GM18499 (cell line): ENCODE measurements around the gene SAA4.
"Not testable (repeated sequence)": the region's sequence is repeated elsewhere in the genome, so short reads cannot be mapped to it uniquely, and the experiment has no call there.

Experiments used
- ATAC-seq: cut with Tn5 transposase; IDR thresholded peaks from one replicate; pipeline ENCODE4 v1.9.1; 2021; ENCODE audit warnings: moderate number of reproducible peaks; ENCODE audit not compliant: insufficient read depth, unreplicated experiment

The SAA4 gene, protein sequence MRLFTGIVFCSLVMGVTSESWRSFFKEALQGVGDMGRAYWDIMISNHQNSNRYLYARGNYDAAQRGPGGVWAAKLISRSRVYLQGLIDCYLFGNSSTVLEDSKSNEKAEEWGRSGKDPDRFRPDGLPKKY

DNA sequence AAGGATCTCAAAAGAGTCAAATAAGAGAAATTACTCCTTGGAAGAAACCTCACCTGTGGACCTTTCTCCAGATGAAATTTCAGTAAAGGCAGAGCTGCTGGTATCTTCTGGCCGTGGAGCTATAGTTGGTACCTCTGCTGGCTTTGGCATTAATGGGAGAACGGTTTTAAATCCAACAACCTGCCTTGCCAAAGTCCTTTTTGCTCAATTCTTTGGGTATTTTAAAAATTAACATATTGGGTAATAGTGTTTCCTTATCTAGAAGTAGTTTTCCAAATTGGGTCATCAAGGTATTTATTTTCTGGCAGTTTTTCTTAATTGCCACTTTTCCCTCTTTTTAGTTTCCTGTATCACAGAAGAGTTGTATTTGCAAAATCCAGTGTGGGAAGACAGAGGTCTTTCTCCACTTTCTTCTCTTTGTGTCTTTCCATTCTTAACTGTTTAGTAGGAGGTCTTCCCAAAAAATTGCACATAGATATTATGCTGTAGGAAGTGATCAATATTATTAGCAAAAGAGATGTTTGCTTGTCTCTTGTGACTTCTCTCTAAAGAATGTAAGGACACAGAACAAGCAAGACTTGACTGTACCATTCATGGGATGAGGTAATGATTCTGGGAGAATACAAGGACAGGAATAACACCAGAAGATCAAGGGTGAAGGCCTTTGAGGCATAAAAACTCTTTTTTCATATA lies at the start of gene SAA4:
SAA4 (minus strand) TSS at position 139 of the 693 bp plus-strand sequence. CDS start 876 bp downstream, outside the sequence.
- no peak for ATAC-seq

DNA sequence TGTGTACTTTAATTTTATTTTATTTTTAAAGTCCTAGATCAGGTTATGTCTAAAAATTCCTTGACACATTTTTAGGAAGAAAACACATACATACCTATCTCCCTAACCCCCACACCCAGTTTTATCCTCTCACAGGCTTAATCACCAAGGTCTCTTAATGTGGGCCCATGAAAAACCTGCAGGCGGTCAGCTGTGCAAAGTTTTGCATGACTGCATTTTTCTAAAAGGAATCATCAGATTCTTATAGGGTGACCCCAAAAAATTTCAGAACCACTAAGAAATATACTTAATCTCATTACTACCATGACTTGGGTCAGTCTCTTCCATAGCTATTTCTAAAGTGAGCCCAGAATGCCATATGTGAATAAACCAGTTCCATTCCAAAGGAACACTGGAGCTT lies 49.2 kb upstream of the SAA4 start:
- ATAC-seq: no peak

DNA sequence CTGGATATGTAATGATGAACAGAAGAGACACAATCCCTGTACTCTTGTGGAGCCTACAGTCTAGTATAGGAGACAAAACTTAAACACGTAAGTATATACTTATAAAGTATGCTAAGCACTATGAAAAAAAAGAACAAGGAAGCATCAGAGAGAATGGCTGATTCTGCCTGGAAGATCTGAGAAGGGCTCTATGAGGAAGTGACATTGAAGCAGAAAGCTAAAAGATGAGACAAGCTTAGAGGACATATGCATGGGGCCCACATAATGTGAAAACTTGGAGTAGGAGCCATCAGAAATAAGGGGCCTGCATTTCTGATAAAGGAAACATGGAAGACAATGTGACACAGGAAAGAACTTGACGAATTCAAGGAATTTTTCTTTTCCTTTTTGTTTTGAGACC lies 46.0 kb upstream of the SAA4 start:
- ATAC-seq: no peak

DNA sequence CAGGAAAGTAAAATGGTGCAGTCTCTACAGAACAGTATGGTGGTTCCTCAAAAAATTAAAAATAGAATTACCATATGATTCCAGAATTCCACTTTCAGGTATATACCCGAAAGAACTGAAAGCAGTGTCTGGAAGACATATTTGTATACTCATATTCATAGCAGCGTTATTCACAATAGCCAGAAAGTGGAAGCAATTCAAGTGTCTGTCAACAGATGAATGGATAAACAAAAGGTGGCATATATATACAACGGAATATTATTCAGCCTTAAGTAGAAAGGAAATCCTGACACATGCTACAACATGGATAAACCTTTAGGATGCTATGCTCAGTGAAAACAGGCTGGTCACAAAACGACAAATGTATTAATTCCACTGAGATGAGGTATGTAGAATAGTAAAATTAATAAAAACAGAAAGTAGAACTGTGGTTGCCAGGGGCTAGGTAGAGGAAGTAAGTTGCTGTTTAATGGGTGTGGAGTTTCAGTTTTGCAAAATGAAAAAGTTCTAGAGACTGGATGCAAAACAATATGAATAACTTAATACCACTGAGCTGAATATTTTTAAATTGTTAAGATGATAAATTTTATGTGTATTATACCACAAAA lies 43.9 kb upstream of the SAA4 start:
- ATAC-seq: peak; percentile 76

DNA sequence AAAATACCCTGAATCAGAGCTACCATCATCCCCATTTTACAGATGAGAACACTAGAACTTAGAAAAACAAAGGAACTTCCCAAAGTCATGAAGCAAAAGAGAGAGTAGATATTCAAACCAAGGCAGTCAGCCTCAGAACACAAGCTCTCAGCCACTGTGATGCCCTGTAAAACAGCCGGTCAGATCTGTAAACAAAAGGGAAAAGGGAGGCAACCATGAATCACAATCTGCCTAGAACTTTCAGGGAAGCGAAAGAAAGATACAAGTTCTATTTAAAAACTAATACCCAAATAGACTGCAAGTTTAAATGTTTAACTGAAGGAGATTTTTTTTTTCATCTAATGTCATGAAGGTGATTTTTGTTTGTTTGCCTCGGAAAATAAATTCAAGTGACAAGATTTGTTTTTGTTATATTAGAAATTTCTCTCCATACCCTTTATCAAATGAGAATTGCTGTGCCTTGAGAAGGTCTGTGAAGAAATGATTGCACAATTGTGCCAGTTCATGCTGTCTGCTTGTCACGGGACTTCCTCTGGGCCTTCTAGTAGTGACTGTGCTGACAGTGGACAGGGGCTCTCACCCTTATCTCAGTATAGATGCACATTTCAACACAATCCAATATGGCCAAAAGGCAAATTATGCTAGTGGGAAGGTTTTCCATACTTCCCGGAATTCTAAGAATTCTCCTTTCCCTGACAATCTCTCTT lies 41.1 kb upstream of the SAA4 start:
- ATAC-seq: no peak

DNA sequence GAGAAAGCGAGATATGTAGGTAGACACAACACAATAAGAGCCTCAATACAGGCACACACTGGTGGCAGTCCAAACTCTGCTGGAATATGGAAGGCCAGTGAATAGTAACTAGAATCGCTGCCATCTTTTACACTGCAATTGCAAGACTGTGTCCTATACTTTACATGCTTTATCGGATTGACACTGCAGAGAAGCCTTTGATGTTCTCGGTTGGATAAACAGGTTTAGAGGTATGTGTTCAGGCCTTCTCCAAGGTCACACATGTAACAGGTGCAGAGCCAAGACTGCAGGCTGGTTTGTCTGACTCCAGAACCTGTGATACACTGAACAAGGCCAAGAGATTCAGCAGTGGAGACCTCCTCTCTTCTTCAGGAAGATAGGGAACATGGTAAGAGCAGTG lies 34.6 kb upstream of the SAA4 start:
- ATAC-seq: no peak

DNA sequence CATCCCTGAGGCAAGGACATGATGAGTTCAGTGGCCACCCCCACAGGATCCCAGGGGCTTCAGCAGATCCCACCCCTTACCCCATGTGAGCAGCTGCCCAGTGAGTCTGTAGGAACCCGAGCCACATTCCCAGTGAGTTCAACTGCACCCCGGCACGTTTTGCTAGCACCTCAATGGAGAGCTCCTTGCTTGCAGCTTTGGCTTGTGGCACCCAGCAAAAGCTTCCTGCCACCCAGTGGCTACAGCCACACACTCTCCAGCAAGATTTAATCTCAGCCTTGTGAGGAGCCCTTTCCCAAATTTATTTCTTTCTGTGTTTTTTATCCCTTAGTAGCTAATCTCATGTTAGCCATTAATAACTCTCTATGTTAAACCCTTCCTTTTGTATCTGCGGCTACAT lies 33.5 kb upstream of the SAA4 start:
- ATAC-seq: no peak

DNA sequence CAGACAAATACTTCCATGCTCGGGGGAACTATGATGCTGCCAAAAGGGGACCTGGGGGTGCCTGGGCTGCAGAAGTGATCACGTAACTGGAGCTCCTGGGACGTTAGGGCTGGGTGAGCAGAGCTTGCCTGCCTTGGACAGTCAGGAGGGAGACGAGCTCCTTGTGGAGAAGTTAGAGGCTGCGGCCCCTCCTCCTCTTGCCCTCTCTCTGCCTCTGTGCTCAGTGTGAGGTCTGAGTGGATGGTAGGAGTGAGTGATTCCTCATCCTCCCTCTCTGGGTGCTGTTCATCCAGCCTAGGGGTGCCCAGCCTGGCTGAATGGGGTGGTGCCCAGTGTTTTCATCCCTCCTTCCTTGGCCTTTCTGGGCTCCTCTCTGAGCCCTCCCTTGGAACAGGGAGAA lies 32.6 kb upstream of the SAA4 start:
- not testable (repeated sequence) for ATAC-seq

DNA sequence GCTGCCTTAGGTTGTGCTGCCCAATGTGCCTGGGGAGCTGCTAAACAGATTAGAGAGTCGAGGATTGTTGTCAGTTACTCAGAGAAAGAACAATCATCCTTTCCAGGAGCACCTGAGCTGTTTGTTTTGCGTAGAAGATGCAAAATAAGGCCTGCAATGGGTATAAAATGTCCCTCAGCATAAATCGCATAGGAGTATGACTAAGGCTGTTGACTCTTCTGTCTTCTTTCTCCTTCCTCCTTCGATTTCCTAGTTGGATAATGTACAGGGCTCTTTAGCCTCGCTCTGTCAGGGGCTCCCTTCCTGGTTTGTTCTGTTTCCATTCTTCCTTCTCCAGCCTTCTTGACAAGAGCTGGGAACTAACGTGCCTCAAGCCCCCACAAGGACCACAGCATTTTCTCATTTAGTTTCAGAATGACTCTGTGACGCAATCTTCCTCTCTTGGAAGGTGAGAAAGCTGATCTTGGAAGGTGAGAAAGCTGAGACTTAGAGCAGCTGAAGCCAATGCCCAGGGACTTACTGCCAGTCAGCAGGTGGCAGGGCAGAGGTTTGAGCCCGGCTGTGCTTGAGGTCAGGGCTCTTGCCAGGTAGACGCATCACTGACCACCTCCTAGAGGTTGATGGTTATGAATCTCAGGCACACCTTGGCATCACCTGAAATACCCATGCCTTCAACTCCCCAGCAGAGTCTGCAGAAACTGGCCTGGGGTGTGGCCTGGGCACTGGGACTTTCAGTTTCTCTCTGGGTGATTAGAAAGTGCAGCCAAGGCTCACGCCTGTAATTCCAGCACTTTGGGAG lies 30.9 kb upstream of the SAA4 start:
- peak; percentile 20 for ATAC-seq

DNA sequence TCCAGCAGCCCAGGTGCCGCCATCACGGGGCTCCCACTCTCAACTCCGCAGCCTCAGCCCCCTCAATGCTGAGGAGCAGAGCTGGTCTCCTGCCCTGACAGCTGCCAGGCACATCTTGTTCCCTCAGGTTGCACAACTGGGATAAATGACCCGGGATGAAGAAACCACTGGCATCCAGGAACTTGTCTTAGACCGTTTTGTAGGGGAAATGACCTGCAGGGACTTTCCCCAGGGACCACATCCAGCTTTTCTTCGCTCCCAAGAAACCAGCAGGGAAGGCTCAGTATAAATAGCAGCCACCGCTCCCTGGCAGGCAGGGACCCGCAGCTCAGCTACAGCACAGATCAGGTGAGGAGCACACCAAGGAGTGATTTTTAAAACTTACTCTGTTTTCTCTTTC lies 29.3 kb upstream of the SAA4 start, which contains the start of gene SAA1:
SAA1 (plus strand) TSS at position 316 of the 400 bp plus-strand sequence. CDS start 624 bp downstream, outside the sequence.
- no peak for ATAC-seq

DNA sequence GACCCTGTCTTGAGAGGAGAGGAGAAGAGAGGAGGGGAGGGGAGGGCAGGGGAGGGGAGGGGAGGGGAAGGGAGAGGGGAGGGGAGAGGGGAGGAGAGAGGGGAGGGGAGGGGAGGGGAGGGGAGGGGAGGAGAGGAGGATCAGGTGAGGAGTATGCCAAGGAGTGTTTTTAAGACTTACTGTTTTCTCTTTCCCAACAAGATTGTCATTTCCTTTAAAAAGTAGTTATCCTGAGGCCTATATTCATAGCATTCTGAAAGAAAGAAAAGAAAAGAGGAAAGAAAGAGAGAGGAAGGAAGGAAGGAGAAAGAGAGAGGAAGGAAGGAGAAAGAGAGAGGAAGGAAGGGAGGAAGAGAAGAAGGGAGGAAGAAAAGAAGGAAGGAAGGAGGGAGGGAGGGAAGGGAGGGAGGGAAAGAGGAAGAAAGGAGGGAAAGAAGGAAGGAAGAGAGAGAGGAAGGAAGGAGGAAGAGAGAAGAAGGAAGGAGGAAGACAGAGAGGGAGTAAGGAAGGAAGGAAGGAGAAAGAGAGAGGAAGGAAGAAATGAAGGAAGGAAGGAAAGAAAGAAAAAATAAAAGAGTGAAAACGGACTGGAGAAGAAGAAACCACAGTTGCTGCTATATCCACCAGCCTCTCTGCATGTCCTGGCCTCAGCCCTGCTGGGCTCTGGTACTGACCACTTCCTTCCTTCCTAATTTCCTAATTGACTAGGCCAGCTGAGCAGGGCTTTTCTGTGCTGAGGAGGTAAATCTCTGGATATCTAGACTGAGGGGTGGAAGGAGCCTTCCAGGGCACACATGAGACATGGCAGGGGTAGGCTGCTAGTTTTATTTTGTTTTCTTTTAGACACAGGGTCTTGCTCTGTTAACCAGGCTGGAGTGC lies 28.3 kb upstream of the SAA4 start:
- no peak for ATAC-seq

DNA sequence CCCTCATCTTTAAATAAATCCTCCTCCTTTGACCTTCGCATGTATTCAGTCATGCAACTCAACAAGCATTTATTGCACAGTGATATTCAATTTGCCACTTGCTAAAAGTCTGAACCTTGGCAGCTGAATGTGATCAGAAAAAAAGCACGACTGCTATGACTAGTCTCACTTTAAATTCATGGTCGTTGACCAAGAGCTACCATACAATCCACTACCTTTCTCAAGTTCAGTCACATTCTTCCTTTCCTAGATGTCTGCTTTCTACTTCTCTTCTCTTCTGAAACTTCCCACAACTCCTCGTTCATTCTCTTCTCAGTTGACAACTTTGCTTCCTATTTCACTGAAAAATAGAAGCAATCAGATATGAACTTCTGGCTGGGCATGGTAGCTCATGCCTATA lies 27.4 kb upstream of the SAA4 start:
- no peak for ATAC-seq

DNA sequence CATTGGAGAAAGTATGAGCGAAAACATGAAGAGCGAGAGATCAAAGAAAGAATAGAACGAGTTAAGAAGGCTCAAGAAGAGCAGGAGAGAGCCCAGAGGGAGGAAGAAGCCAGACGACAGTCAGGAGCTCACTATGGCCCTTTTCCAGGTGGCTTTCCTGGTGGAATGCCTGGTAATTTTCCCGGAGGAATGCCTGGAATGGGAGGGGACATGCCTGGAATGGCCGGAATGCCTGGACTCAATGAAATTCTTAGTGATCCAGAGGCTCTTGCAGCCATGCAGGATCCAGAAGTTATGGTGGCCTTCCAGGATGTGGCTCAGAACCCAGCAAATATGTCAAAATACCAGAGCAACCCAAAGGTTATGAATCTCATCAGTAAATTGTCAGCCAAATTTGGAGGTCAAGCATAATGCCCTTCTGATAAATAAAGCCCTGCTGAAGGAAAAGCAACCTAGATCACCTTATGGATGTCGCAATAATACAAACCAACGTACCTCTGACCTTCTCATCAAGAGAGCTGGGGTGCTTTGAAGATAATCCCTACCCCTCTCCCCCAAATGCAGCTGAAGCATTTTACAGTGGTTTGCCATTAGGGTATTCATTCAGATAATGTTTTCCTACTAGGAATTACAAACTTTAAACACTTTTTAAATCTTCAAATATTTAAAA lies 26.2 kb upstream of the SAA4 start:
- ATAC-seq: not testable (repeated sequence)

DNA sequence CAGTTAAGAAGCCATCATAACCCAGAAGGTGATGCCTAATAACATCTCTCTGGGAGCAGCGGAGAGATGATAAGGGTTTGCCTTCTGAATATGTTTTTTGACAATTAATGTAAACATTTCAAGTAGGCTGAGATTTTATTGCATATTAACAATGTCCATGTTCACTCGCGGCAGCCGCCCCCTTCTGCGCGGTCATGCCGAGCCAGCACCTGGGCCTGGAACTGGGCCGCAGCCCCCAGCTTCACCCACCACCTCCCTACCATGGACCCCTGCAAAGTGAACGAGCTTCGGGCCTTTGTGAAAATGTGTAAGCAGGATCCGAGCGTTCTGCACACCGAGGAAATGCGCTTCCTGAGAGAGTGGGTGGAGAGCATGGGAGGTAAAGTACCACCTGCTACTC lies 25.1 kb upstream of the SAA4 start:
- no peak for ATAC-seq

DNA sequence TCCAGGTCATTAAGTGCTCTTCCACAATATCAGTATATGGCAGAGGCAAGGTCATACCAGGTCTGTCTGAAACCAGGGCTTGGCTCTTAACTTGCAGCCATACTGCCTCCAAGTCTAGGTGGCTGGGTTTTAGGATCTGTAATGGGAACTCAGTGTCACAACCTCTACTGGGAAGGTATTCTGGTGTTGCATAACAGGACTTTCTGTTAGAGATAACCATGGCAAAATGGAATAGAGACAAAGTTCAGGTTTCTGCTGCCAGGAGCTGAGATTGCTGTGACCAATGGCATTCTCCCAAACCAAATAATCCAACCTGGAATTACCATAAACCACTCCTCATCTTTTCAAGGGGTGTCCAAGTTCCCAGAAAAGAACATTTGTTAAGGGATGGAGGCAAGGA lies 22.7 kb upstream of the SAA4 start:
- no peak for ATAC-seq

DNA sequence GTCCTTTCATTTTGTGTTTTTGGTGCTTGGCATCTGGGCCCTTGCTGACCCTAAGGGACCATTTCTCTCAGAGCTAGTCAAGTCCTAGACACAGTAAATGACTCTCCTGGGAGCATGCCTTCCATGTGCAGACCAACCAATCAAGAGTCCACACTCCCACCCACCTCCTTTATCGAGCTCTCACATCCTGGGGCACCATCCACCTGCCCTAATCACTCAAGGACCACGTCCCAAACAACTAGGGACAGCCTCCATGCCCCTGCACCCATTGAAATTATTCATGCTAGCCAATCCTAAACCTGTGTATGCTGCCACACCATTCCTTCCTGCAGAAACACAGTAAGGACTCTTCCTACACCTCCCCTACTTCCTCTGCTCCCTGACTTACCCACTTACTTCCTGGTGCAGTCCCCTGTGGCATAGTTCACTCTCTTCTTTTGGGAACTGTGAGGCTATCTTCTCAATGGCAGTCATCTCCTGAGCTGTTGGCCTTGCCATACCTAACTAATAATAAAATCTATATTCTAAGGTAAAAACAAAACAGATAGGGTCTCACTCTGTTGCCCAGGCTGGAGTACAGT lies 18.3 kb upstream of the SAA4 start:
- ATAC-seq: no peak

DNA sequence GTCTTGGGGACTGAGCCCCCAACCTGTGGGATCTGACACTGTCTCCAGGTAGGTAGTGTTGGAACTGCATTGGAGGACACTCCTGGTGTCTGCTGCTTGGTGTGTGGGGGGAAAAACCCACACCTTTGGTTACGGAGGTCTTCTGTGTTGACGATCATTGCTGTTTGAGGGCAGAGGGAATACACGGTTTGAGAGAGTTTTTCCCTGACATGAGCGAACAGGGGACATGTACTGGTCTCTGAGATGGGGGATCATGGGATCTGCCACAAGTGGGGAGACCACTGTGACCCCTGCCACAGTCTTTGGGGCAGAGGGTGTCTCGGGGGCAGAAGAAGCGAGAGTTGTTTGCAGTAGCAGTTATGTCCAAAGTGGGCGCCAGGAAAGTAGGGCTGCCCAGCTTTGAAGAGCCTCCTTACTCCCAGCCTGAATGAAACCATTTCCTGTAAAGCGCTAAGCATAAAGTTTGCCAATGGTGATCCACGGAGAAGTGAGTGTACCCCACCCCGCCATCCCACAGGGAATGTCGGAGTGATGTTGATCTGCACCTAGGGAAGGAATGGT lies 17.3 kb upstream of the SAA4 start:
- no peak for ATAC-seq

DNA sequence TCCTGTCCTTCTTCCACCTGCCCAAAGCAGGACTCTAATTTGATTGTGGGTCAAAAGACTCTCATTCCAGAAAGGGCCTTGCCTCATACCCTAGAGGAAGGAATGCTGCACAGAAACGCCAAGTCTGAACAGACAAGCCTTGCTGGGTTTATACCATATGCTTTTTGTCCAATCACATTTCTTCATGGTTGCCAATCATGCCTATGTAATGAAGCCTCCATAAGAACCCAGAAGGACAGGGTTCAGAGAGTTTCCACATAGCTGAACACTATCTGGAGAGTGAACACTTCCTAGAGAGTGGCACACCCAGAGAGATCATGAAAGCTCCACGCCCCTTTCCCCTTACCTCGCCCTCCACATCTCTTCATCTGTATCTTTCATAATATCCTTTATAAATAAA lies 16.6 kb upstream of the SAA4 start:
- no peak for ATAC-seq
